Neural crest cell (in vitro differentiated cells): ENCODE results near the gene COPS7B. TPM values are rescaled to one million over a fixed set of nuclear protein-coding genes. Genes with fewer than 3 reads are reported as not detected.

Experiments used
- DNase-seq: peaks from one replicate; pipeline ENCODE4 v3.0.0; 2021; ENCODE audit warnings: low read depth, mixed read lengths, low spot score
- H3K27ac Mint-ChIP-seq: one replicate; pipeline ENCODE4 v1.8.0; 2021; ENCODE audit warnings: mild to moderate bottlenecking, mixed read lengths; ENCODE audit not compliant: unreplicated experiment
- H3K27me3 Mint-ChIP-seq: 2 replicates; pipeline ENCODE4 v1.8.0; 2021; ENCODE audit warnings: low read depth, mild to moderate bottlenecking, mixed read lengths
- H3K36me3 Mint-ChIP-seq: 2 replicates; pipeline ENCODE4 v1.8.0; 2021; ENCODE audit warnings: low read depth, mild to moderate bottlenecking, mixed read lengths
- H3K4me1 Mint-ChIP-seq: 2 replicates; pipeline ENCODE4 v1.8.0; 2021; ENCODE audit warnings: mixed read lengths
- H3K4me3 Mint-ChIP-seq: one replicate; pipeline ENCODE4 v1.8.0; 2021; ENCODE audit warnings: mild to moderate bottlenecking, mixed read lengths
- H3K9me3 Mint-ChIP-seq: 2 replicates; pipeline ENCODE4 v1.8.0; 2021; ENCODE audit warnings: mixed read lengths
- total RNA-seq: library from RNA; stranded (reverse); gene quantifications from 2 replicates; pipeline ENCODE4 v1.2.1, GENCODE V29; 2021
- TF ChIP-seq, protein P1 (sequence below): fragments of 200-600 bp; sonication (generic); conservative IDR thresholded peaks from 2 replicates; pipeline ENCODE4 v1.5.0; 2021; ENCODE audit warnings: antibody characterized with exemption, mild to moderate bottlenecking

The COPS7B gene
- total RNA-seq, 1 donor from 2014 or later: 62.9 TPM

DNA sequence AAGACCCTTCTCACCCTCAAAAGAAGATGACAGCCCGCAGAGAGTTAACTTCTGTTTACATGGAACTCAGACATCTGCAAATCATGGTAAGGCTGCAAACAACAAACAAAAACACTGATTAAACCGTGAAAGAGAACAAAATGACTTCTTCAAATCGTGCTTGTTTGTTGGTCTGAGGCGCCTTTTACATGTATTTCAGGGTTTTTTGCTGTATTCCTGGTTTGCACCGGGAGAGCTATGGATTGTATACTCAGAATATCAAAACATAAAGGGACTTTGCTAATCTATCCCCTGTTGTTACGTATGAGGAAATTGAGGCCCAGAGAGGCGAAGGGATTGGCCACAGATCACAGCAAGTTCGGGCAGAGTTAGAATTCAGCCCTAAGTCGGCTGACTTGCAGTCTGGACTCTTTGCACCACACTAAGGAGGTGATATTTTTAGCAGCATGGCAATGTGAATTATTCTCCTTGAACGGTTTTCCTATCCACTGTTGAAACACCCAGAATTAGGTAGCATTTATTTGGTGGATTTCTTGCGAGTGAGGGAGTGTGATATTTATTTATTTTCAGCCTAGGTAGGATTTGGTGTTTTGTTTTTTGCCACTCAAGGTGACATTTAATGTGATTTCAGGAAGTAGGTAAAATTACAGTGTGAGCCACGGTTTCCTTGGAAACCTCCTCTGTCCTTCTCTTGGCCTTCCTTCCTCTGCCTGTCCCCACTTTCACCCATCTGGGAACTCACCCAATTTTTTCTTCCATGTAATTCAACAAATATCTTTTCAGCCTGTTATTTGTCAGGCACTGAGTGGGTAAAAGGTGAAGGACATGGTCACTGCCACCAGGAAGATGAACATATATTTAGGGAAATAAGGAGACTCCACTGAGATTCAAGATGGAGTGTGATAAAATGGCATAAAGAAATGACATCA lies 4.2 kb upstream of the COPS7B start:
- TF ChIP-seq, protein P1, sequence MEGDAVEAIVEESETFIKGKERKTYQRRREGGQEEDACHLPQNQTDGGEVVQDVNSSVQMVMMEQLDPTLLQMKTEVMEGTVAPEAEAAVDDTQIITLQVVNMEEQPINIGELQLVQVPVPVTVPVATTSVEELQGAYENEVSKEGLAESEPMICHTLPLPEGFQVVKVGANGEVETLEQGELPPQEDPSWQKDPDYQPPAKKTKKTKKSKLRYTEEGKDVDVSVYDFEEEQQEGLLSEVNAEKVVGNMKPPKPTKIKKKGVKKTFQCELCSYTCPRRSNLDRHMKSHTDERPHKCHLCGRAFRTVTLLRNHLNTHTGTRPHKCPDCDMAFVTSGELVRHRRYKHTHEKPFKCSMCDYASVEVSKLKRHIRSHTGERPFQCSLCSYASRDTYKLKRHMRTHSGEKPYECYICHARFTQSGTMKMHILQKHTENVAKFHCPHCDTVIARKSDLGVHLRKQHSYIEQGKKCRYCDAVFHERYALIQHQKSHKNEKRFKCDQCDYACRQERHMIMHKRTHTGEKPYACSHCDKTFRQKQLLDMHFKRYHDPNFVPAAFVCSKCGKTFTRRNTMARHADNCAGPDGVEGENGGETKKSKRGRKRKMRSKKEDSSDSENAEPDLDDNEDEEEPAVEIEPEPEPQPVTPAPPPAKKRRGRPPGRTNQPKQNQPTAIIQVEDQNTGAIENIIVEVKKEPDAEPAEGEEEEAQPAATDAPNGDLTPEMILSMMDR: no peak
- peaks cover 47% of the 10 kb centered on the region for H3K4me1 Mint-ChIP-seq

DNA sequence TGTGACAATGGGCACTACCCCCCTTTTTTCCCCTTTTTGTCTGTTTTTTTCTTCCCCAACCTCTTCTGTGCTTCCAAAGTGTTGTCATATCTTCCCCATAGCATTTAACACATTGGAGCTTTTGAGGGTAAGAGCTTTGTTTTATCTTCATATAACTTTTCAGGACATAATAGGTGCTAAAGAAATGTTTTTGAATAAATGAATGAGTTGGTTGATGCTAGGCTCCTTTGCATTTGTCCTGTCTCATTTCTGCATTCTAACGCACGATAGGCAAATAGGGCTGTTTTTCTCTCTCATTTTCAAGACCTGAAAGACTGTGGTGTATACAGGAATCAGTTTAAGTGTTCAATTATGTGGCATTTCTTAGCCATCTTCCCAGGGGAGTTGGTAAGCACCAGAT lies 832 bp upstream of the COPS7B start:
- H3K9me3 Mint-ChIP-seq: no peaks in the 10 kb centered on the region
- peak overlapping the region; percentile 98 for H3K27ac Mint-ChIP-seq
- H3K4me1 Mint-ChIP-seq: peaks cover 46% of the 10 kb centered on the region
- H3K36me3 Mint-ChIP-seq: no peaks in the 10 kb centered on the region
- TF ChIP-seq, protein P1: no peak
- H3K4me3 Mint-ChIP-seq: peak overlapping the region; percentile 91
- no peak for DNase-seq
- H3K27me3 Mint-ChIP-seq: no peaks in the 10 kb centered on the region

More for the DNA sequence above, 4.2 kb upstream of the COPS7B start:
- DNase-seq: no peak
- H3K4me3 Mint-ChIP-seq: peak overlapping the region; percentile 100
- H3K27me3 Mint-ChIP-seq: no peaks in the 10 kb centered on the region
- H3K27ac Mint-ChIP-seq: peak overlapping the region; percentile 98
- H3K9me3 Mint-ChIP-seq: no peaks in the 10 kb centered on the region
- H3K36me3 Mint-ChIP-seq: no peaks in the 10 kb centered on the region

DNA sequence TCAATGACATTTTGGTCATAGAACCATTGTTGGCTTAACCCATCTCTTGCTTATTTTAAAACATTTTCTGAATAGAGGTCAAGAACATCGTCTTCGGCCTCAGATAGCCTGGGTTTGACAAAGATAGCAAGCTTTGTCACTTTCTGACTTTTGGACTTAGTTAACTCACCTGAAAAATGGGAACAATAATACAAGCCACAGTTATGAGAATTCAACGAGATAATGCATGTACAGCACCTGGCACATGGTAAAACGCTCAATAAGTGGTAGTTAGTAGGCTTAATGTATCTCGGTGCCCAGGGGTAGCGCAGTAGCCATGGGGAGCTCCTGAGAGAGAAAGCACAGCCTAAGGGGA lies 446 bp upstream of the COPS7B start:
- Mint-ChIP-seq H3K36me3 (no peaks in the 10 kb centered on the region), H3K27ac (peak overlapping the region; percentile 98), H3K9me3 (no peaks in the 10 kb centered on the region), H3K27me3 (no peaks in the 10 kb centered on the region), H3K4me3 (peak overlapping the region; percentile 91), H3K4me1 (peaks cover 46% of the 10 kb centered on the region)
- TF ChIP-seq, protein P1: no peak
- no peak for DNase-seq

DNA sequence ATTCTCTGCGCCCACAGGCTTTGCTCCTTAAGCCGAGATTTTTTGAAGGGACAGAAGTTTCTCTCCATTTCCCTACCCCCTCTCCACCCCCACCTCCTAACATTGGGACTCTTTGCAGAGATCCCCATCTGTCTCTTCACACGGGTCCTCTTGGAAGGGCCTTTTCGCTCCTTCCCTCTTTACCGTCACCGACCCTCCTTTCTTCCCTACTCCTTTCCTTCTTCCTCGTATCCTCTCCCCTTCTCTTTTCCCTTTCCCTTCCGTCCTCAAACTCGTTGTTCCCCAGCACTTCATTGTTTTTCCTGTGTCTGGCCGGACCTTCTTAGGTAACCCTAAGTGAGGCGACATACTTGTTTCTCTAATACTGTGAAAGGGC lies 660 bp downstream of the COPS7B start:
- H3K27me3 Mint-ChIP-seq: no peaks in the 10 kb centered on the region
- DNase-seq: no peak
- no peaks in the 10 kb centered on the region for H3K9me3 Mint-ChIP-seq
- H3K27ac Mint-ChIP-seq: peak overlapping the region; percentile 92
- no peaks in the 10 kb centered on the region for H3K36me3 Mint-ChIP-seq
- peaks cover 36% of the 10 kb centered on the region for H3K4me1 Mint-ChIP-seq
- H3K4me3 Mint-ChIP-seq: peak overlapping the region; percentile 91
- TF ChIP-seq, protein P1: no peak

DNA sequence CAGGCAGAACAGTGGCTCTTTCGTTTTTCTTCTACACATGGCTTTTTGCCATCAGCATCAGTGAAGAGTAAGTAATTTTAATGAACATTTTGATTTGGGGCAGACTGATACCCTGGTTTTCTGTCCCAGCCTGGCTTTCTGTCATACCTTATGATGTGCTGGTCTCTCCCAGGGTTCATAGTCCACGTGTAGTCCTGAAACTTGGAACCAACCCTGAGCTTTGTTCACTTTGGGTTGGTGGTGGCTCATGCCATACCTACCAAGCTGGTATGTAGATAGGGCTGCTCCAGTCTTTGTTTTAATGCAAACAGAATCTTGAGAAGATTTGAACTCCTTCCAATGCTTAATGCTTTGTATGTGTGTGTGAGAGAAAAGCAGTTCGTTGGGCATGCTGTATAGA lies 4.9 kb downstream of the COPS7B start:
- Mint-ChIP-seq H3K9me3 (no peaks in the 10 kb centered on the region), H3K27me3 (no peaks in the 10 kb centered on the region), H3K4me1 (peaks cover 13% of the 10 kb centered on the region), H3K4me3 (no peak overlapping the region), H3K27ac (no peak overlapping the region), H3K36me3 (no peaks in the 10 kb centered on the region)
- TF ChIP-seq, protein P1: no peak
- no peak for DNase-seq
